ENCODE data around the gene RALGAPB.
"Not testable (repeated sequence)": the region's sequence is repeated elsewhere in the genome, so short reads cannot be mapped to it uniquely, and the experiment has no call there.

Gene RALGAPB

GRCh38 chr20:38589967-38590675 is 117.5 kb downstream of the RALGAPB start:
- Histone ChIP-seq H3K4me1 (ENCODE audit: control insufficient read depth, insufficient read depth, low read length, poor library complexity, severe bottlenecking) (no peaks in the 10 kb centered on the region), H3K27me3 (replicated peaks; ENCODE audit: control insufficient read depth, insufficient read depth, low read length, poor library complexity, severe bottlenecking) (no peaks in the 10 kb centered on the region), H3K9me3 (ENCODE audit: control insufficient read depth, low read length) (no peaks in the 10 kb centered on the region), H3K27ac (ENCODE audit: insufficient read depth, low read length, poor library complexity, severe bottlenecking) (no peak overlapping the region), H3K36me3 (ENCODE audit: control insufficient read depth, insufficient read depth, low read length) (no peaks in the 10 kb centered on the region), H3K4me3 (ENCODE audit: insufficient read depth, low read depth, low read length, poor library complexity, severe bottlenecking) (no peak overlapping the region)
- DNase-seq: no peak

DNA sequence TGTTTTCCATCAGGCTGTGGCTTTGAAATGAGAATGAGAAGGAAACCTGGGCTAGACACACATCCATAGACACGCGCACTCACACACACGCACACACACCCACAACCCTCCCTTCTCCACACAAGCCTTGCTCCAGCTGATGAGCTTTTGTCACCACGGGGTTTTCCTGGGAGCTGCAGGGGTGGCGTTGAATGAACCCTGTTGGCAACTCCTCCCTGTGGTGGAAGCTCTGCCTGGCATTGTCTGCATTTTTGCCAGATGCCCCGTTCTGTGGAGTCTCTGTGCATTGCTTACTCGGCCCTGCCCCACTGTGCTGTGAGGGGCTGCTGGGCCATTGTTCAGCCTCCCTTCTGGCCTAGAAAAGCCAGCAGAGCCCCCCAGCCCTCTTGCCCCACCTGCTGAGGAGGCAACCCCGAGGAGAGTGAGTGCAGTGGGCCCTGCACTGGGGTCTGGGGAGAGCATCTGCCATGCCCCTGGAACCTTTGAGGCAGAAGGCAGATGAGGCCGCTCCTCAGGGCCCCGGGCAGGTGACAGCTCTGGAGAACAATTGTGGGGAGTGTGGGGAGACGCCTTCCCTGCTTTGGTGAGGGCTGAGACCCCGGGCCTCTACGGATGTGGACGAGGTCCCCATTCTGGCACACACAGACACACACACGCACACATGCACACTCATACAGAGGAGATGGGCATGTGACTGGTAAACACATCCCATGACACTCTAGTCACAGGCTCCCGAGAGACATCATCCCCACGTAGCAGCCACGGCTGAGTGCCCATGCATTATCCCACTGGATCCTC is 118.2 kb downstream of the RALGAPB start:
- Histone ChIP-seq H3K4me3 (ENCODE audit: insufficient read depth, low read depth, low read length, poor library complexity, severe bottlenecking) (no peak overlapping the region), H3K4me1 (ENCODE audit: control insufficient read depth, insufficient read depth, low read length, poor library complexity, severe bottlenecking) (no peaks in the 10 kb centered on the region), H3K9me3 (ENCODE audit: control insufficient read depth, low read length) (no peaks in the 10 kb centered on the region), H3K36me3 (ENCODE audit: control insufficient read depth, insufficient read depth, low read length) (no peaks in the 10 kb centered on the region), H3K27me3 (replicated peaks; ENCODE audit: control insufficient read depth, insufficient read depth, low read length, poor library complexity, severe bottlenecking) (no peaks in the 10 kb centered on the region), H3K27ac (ENCODE audit: insufficient read depth, low read length, poor library complexity, severe bottlenecking) (no peak overlapping the region)
- no peak for DNase-seq

DNA sequence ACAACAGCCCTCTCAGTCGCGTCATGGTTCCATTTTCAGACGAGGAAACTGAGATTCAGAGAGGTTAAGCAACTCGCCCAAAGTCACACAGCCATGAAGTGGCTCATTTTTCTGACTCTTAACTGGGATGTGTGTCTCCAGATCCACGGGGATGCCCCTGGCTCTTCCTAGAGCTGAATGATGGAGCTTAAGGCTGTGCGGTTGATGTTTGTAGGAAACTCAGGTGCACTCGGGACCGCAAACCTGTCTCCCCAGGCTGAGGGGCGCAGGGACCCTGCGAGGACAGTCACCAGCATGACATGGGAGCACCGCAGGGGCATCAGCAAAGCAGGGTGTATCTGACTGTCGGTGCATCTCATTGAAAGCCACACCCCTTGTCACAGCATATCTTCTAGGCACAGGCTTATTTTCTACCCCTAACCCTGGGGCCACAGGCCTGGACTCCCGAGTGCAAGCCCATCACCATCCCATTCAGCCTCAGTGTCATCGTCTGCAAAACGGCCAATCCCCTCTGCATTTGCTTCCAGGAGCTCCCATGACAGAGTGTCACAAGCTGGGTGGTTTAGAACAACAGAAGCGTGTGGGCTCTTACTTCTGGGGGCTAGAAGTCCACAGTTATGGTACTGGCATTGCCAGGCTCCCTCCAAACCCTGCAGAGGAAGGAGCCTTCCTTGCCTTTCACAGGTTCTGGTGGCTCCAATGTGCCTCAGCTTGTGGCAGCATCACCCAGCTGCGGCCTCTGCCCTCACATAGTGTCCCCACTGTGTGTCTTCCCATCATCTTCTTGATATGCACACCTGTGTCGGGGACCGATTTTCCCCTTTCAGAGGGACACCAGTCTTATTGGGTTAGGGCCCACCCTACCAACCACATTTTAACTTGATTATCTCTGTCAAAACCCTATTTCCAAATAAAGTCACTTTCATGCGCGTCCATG is 119.1 kb downstream of the RALGAPB start:
- no peaks in the 10 kb centered on the region for H3K9me3 ChIP-seq (ENCODE audit: control insufficient read depth, low read length)
- H3K36me3 ChIP-seq (ENCODE audit: control insufficient read depth, insufficient read depth, low read length): no peaks in the 10 kb centered on the region
- H3K27ac ChIP-seq (ENCODE audit: insufficient read depth, low read length, poor library complexity, severe bottlenecking): no peak overlapping the region
- DNase-seq: no peak
- no peak overlapping the region for H3K4me3 ChIP-seq (ENCODE audit: insufficient read depth, low read depth, low read length, poor library complexity, severe bottlenecking)
- H3K27me3 ChIP-seq (replicated peaks; ENCODE audit: control insufficient read depth, insufficient read depth, low read length, poor library complexity, severe bottlenecking): no peaks in the 10 kb centered on the region
- no peaks in the 10 kb centered on the region for H3K4me1 ChIP-seq (ENCODE audit: control insufficient read depth, insufficient read depth, low read length, poor library complexity, severe bottlenecking)

- not testable (repeated sequence) for DNase-seq; H3K36me3 ChIP-seq (ENCODE audit: control insufficient read depth, insufficient read depth, low read length)
Measured at GRCh38 chr20:38592411-38592790, 119.8 kb downstream of the RALGAPB start.

GRCh38 chr20:38594281-38594680 is 121.6 kb downstream of the RALGAPB start:
- not testable (repeated sequence) for DNase-seq; H3K27me3 ChIP-seq (replicated peaks; ENCODE audit: control insufficient read depth, insufficient read depth, low read length, poor library complexity, severe bottlenecking); H3K4me1 ChIP-seq (ENCODE audit: control insufficient read depth, insufficient read depth, low read length, poor library complexity, severe bottlenecking); H3K9me3 ChIP-seq (ENCODE audit: control insufficient read depth, low read length); H3K36me3 ChIP-seq (ENCODE audit: control insufficient read depth, insufficient read depth, low read length); H3K4me3 ChIP-seq (ENCODE audit: insufficient read depth, low read depth, low read length, poor library complexity, severe bottlenecking); H3K27ac ChIP-seq (ENCODE audit: insufficient read depth, low read length, poor library complexity, severe bottlenecking)

More at GRCh38 chr20:38592411-38592790, 119.8 kb downstream of the RALGAPB start:
- H3K4me3 ChIP-seq (ENCODE audit: insufficient read depth, low read depth, low read length, poor library complexity, severe bottlenecking); H3K4me1 ChIP-seq (ENCODE audit: control insufficient read depth, insufficient read depth, low read length, poor library complexity, severe bottlenecking); H3K27ac ChIP-seq (ENCODE audit: insufficient read depth, low read length, poor library complexity, severe bottlenecking); H3K9me3 ChIP-seq (ENCODE audit: control insufficient read depth, low read length); H3K27me3 ChIP-seq (replicated peaks; ENCODE audit: control insufficient read depth, insufficient read depth, low read length, poor library complexity, severe bottlenecking): not testable (repeated sequence)

DNA sequence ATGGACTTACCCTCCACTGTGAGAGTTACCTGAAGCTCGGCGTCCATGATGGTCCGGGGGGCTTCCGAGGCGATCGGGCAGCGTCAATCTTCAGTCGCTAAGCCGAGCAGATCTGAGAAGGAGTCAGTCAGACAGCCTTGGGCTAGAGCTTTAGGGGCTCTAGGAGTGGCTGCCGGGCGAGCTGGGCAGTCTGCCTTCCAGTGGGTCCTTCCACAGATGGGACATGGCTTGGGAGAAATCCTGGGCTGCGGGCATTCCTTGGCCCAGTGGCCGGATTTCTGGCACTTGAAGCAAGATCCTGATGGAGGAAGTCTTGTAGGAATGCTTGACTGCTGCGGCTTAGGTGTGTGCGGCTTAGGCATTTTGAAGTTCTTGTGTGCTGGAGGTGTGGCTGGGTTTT is 123.2 kb downstream of the RALGAPB start:
- H3K4me3 ChIP-seq (ENCODE audit: insufficient read depth, low read depth, low read length, poor library complexity, severe bottlenecking); DNase-seq; H3K27ac ChIP-seq (ENCODE audit: insufficient read depth, low read length, poor library complexity, severe bottlenecking); H3K9me3 ChIP-seq (ENCODE audit: control insufficient read depth, low read length); H3K4me1 ChIP-seq (ENCODE audit: control insufficient read depth, insufficient read depth, low read length, poor library complexity, severe bottlenecking); H3K27me3 ChIP-seq (replicated peaks; ENCODE audit: control insufficient read depth, insufficient read depth, low read length, poor library complexity, severe bottlenecking); H3K36me3 ChIP-seq (ENCODE audit: control insufficient read depth, insufficient read depth, low read length): not testable (repeated sequence)

- H3K36me3 ChIP-seq (ENCODE audit: control insufficient read depth, insufficient read depth, low read length): no peaks in the 10 kb centered on the region
- H3K27ac ChIP-seq (ENCODE audit: insufficient read depth, low read length, poor library complexity, severe bottlenecking): no peak overlapping the region
- H3K27me3 ChIP-seq (replicated peaks; ENCODE audit: control insufficient read depth, insufficient read depth, low read length, poor library complexity, severe bottlenecking): peaks cover 11% of the 10 kb centered on the region
- no peaks in the 10 kb centered on the region for H3K9me3 ChIP-seq (ENCODE audit: control insufficient read depth, low read length)
- no peak overlapping the region for H3K4me3 ChIP-seq (ENCODE audit: insufficient read depth, low read depth, low read length, poor library complexity, severe bottlenecking)
- no peaks in the 10 kb centered on the region for H3K4me1 ChIP-seq (ENCODE audit: control insufficient read depth, insufficient read depth, low read length, poor library complexity, severe bottlenecking)
- DNase-seq: no peak
Measured at GRCh38 chr20:38599410-38599882, 126.8 kb downstream of the RALGAPB start.

GRCh38 chr20:38600057-38600456 is 127.4 kb downstream of the RALGAPB start:
- H3K4me3 ChIP-seq (ENCODE audit: insufficient read depth, low read depth, low read length, poor library complexity, severe bottlenecking): no peak overlapping the region
- no peaks in the 10 kb centered on the region for H3K9me3 ChIP-seq (ENCODE audit: control insufficient read depth, low read length)
- H3K27me3 ChIP-seq (replicated peaks; ENCODE audit: control insufficient read depth, insufficient read depth, low read length, poor library complexity, severe bottlenecking): peaks cover 11% of the 10 kb centered on the region
- no peaks in the 10 kb centered on the region for H3K36me3 ChIP-seq (ENCODE audit: control insufficient read depth, insufficient read depth, low read length)
- no peak overlapping the region for H3K27ac ChIP-seq (ENCODE audit: insufficient read depth, low read length, poor library complexity, severe bottlenecking)
- no peaks in the 10 kb centered on the region for H3K4me1 ChIP-seq (ENCODE audit: control insufficient read depth, insufficient read depth, low read length, poor library complexity, severe bottlenecking)
- no peak for DNase-seq

DNA sequence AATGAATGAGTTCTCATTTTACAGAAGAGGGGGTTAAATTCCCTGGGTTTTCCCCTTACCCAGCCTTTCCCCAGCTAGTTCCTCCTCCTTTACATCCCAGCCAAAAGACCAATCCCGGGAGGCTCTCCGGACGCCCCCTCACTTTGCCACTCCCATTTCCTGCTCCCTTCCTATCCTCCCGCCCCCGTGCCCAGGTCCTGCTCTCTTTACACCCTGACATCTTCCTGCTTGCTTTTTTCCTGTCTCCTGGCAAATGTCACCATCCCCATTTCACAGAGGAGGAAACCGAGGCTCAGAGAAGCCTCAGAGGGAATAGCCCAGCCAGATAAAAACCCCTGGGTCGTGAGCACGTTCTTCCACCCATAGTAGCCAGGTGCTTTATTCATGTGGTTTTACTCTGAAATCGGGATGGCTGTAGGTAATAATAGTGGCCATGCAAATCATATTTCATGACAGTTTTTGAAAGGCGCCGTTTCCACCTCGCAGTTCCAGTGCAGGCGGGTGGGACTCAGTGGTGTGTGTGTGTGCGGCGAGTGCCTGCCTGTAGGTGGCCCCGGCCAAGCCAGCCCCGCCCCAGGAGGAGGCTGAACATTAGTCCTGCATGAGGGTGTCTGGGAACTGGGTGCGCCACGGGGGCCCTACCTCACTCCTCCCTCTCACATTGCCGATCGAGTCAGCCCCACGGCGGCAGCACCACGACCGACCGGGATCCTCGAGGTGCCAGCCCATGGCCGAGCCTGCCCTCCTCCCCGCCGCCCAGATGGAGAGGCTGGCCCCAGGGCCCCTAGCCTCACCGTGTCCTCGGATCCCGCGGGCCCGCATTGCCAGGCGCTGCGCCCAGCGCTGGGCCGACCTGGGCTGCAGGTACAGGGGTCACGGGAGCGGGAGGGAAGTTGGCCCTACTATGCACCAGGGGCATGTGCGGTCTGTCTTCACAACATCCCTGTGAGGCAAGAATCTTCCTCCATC is 128.9 kb downstream of the RALGAPB start, which contains the start of gene ARHGAP40:
ARHGAP40 (plus strand) TSS at position 594 of the 969 bp plus-strand sequence.
- Histone ChIP-seq H3K36me3 (ENCODE audit: control insufficient read depth, insufficient read depth, low read length) (no peaks in the 10 kb centered on the region), H3K27ac (ENCODE audit: insufficient read depth, low read length, poor library complexity, severe bottlenecking) (no peak within 1 kb of the TSS), H3K4me1 (ENCODE audit: control insufficient read depth, insufficient read depth, low read length, poor library complexity, severe bottlenecking) (no peaks in the 10 kb centered on the region), H3K9me3 (ENCODE audit: control insufficient read depth, low read length) (no peaks in the 10 kb centered on the region), H3K4me3 (ENCODE audit: insufficient read depth, low read depth, low read length, poor library complexity, severe bottlenecking) (no peak within 1 kb of the TSS), H3K27me3 (replicated peaks; ENCODE audit: control insufficient read depth, insufficient read depth, low read length, poor library complexity, severe bottlenecking) (peaks cover 11% of the 10 kb centered on the region)
- no peak for DNase-seq
